GM18868 (cell line): ENCODE data around the gene FMO2.

Experiments used
- ATAC-seq: cut with Tn5 transposase; IDR thresholded peaks from one replicate; pipeline ENCODE4 v1.9.1; 2021; ENCODE audit warnings: mild to moderate bottlenecking, moderate library complexity; ENCODE audit not compliant: unreplicated experiment

FMO2 gene

GRCh38 chr1:171185091-171185490 lies at the start of gene FMO2:
FMO2 (plus strand) TSS chr1:171185300; CDS start chr1:171185714, 414 bp downstream.
- no peak for ATAC-seq

- ATAC-seq: no peak
These were observed 47.5 kb upstream of the FMO2 start for GRCh38 chr1:171137580-171137979.

GRCh38 chr1:171138980-171139379 lies 46.1 kb upstream of the FMO2 start:
- no peak for ATAC-seq

- ATAC-seq: no peak
These were observed 45.2 kb upstream of the FMO2 start for GRCh38 chr1:171139890-171140289.

- ATAC-seq: no peak
These were observed 44.7 kb upstream of the FMO2 start for GRCh38 chr1:171140401-171140800.

GRCh38 chr1:171140956-171141687 lies 44.0 kb upstream of the FMO2 start:
- no peak for ATAC-seq

GRCh38 chr1:171141688-171142415 lies 43.2 kb upstream of the FMO2 start:
- no peak for ATAC-seq

GRCh38 chr1:171142416-171143385 lies 42.4 kb upstream of the FMO2 start:
- ATAC-seq: no peak

- ATAC-seq: no peak
These were observed 34.9 kb upstream of the FMO2 start for GRCh38 chr1:171150156-171150555.

- ATAC-seq: no peak
These were observed 32.6 kb upstream of the FMO2 start for GRCh38 chr1:171152549-171152948.

- ATAC-seq: no peak
These were observed 29.6 kb upstream of the FMO2 start for GRCh38 chr1:171155484-171155883.

- ATAC-seq: no peak
These were observed 27.0 kb upstream of the FMO2 start for GRCh38 chr1:171158096-171158495.

- ATAC-seq: no peak
These were observed 26.5 kb upstream of the FMO2 start for GRCh38 chr1:171158551-171158950.

GRCh38 chr1:171159148-171159547 lies 26.0 kb upstream of the FMO2 start:
- ATAC-seq: no peak

- no peak for ATAC-seq
These were observed 24.9 kb upstream of the FMO2 start for GRCh38 chr1:171160211-171160610.

- no peak for ATAC-seq
These were observed 24.3 kb upstream of the FMO2 start for GRCh38 chr1:171160639-171161354.

GRCh38 chr1:171161431-171161830 lies 23.7 kb upstream of the FMO2 start:
- no peak for ATAC-seq

GRCh38 chr1:171166361-171166760 lies 18.7 kb upstream of the FMO2 start:
- no peak for ATAC-seq

- no peak for ATAC-seq
These were observed 17.3 kb upstream of the FMO2 start for GRCh38 chr1:171167785-171168184.

- no peak for ATAC-seq
These were observed 12.6 kb upstream of the FMO2 start for GRCh38 chr1:171172471-171172870.

GRCh38 chr1:171173069-171173468 lies 12.0 kb upstream of the FMO2 start:
- ATAC-seq: peak; percentile 76
